Measurements from ENCODE around the gene GTPBP3. TPM values are rescaled to one million over a fixed set of nuclear protein-coding genes. Genes with fewer than 3 reads are reported as not detected.

The GTPBP3 gene
- total RNA-seq, 1 experiment from 2014 or later, result 73.0 TPM

DNA sequence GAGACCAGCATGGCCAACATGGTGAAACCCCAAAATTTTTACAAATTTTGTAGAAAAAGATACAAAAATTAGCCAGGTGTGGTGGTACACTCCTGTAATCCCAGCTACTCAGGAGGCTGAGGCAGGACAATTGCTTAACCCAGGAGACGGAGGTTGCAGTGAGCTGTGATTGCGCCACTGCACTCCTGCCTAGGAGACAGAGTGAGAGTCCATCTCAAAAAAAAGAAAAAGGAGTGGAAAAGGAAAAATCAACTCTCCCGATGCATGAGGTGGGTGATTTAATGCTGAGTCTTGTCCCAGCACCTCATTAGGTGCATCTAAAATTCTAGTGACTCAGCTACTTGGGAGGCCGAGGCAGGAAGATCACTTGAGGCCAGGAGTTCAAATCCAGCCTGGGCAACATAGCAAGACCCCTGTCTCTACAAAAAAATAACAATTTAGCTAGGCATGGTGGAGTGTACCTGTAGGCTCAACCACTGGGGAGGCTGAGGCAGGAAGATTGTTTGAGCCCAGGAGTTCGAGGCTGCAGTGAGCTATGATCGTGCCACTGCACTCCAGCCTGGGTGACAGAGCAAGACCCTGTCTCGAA, 19.8 kb downstream of the GTPBP3 start:
- H3K27me3 ChIP-seq (ENCODE audit: insufficient read depth, low read length), result no peaks in the 10 kb centered on the region
- H3K4me1 ChIP-seq (ENCODE audit: control insufficient read depth in 1 of 2, insufficient read depth in 2 of 2, low read length in 2 of 2), result peaks cover 6 to 10% of the 10 kb centered on the region in 2 experiments; a peak in 3 of 4 replicates
- BruUV-seq (replicated peaks), result no TSS peak
- H3K27ac ChIP-seq (ENCODE audit: low read depth, low read length), result no peak overlapping the region
- H3K36me3 ChIP-seq (ENCODE audit: control insufficient read depth in 1 of 2, insufficient read depth in 2 of 2, low read length in 2 of 2), result no peaks in the 10 kb centered on the region
- CTCF ChIA-PET, result interaction anchor here (1.0 to 1.8 kb wide), 2 partner anchors 9 to 12 kb away, joined by 4 read pairs; no protein-coding TSS in a partner anchor
- ATAC-seq (no peak), DNase-seq (ENCODE audit: low read depth, low spot score) (no peak)
- H3K79me2 ChIP-seq (ENCODE audit: insufficient read depth, low read length), result no peaks in the 10 kb centered on the region
- H4K20me1 ChIP-seq (ENCODE audit: insufficient read depth), result no peaks in the 10 kb centered on the region
- RAD21 ChIA-PET (ENCODE audit: low non-redundant PET in 1 of 2, low total read pairs in 2 of 2, uncharacterized antibody in 2 of 2, unreplicated experiment in 2 of 2), result no interaction called here
- TF ChIP-seq EZH2 (IDR thresholded peaks at IDR 0.05) (no peak), RAD21 (IDR thresholded peaks at IDR 0.05; ENCODE audit: low read depth) (no peak), JUND (IDR thresholded peaks at IDR 0.05) (no peak), ZNF274 (IDR thresholded peaks at IDR 0.05; ENCODE audit: low read depth, low read length) (no peak), EZH2phosphoT487 (IDR thresholded peaks at IDR 0.05; ENCODE audit: borderline replicate concordance) (no peak), FOSL1 (IDR thresholded peaks at IDR 0.05; ENCODE audit: low read depth) (no peak), SP1 (IDR thresholded peaks at IDR 0.05; ENCODE audit: low read depth) (no peak), TCF7L2 (IDR thresholded peaks at IDR 0.05; ENCODE audit: borderline replicate concordance, extremely low read depth, insufficient read depth, insufficient read length) (no peak), CBX3 (IDR thresholded peaks at IDR 0.05; ENCODE audit: low read depth) (no peak), EGR1 (IDR thresholded peaks at IDR 0.05; ENCODE audit: low read depth) (no peak), ZFX (IDR thresholded peaks at IDR 0.05) (no peak), POLR2A (IDR thresholded peaks at IDR 0.05; ENCODE audit: borderline replicate concordance, extremely low read depth, insufficient read depth, insufficient read length) (no peak), SRF (IDR thresholded peaks at IDR 0.05; ENCODE audit: low read depth) (no peak)
- TF ChIP-seq, protein P1, sequence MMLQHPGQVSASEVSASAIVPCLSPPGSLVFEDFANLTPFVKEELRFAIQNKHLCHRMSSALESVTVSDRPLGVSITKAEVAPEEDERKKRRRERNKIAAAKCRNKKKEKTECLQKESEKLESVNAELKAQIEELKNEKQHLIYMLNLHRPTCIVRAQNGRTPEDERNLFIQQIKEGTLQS (IDR thresholded peaks at IDR 0.05), result no peak
- TF ChIP-seq, protein P2, sequence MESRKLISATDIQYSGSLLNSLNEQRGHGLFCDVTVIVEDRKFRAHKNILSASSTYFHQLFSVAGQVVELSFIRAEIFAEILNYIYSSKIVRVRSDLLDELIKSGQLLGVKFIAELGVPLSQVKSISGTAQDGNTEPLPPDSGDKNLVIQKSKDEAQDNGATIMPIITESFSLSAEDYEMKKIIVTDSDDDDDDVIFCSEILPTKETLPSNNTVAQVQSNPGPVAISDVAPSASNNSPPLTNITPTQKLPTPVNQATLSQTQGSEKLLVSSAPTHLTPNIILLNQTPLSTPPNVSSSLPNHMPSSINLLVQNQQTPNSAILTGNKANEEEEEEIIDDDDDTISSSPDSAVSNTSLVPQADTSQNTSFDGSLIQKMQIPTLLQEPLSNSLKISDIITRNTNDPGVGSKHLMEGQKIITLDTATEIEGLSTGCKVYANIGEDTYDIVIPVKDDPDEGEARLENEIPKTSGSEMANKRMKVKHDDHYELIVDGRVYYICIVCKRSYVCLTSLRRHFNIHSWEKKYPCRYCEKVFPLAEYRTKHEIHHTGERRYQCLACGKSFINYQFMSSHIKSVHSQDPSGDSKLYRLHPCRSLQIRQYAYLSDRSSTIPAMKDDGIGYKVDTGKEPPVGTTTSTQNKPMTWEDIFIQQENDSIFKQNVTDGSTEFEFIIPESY (IDR thresholded peaks at IDR 0.05; ENCODE audit: extremely low read depth, insufficient replicate concordance, low read length), result no peak
- TF ChIP-seq, protein P3, sequence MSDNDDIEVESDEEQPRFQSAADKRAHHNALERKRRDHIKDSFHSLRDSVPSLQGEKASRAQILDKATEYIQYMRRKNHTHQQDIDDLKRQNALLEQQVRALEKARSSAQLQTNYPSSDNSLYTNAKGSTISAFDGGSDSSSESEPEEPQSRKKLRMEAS (IDR thresholded peaks at IDR 0.05), result no peak
- TF ChIP-seq, protein P4, sequence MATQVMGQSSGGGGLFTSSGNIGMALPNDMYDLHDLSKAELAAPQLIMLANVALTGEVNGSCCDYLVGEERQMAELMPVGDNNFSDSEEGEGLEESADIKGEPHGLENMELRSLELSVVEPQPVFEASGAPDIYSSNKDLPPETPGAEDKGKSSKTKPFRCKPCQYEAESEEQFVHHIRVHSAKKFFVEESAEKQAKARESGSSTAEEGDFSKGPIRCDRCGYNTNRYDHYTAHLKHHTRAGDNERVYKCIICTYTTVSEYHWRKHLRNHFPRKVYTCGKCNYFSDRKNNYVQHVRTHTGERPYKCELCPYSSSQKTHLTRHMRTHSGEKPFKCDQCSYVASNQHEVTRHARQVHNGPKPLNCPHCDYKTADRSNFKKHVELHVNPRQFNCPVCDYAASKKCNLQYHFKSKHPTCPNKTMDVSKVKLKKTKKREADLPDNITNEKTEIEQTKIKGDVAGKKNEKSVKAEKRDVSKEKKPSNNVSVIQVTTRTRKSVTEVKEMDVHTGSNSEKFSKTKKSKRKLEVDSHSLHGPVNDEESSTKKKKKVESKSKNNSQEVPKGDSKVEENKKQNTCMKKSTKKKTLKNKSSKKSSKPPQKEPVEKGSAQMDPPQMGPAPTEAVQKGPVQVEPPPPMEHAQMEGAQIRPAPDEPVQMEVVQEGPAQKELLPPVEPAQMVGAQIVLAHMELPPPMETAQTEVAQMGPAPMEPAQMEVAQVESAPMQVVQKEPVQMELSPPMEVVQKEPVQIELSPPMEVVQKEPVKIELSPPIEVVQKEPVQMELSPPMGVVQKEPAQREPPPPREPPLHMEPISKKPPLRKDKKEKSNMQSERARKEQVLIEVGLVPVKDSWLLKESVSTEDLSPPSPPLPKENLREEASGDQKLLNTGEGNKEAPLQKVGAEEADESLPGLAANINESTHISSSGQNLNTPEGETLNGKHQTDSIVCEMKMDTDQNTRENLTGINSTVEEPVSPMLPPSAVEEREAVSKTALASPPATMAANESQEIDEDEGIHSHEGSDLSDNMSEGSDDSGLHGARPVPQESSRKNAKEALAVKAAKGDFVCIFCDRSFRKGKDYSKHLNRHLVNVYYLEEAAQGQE (IDR thresholded peaks at IDR 0.05; ENCODE audit: low read depth), result no peak
- H3K9ac ChIP-seq (ENCODE audit: low read length), result no peak overlapping the region
- H3K9me3 ChIP-seq (ENCODE audit: control insufficient read depth in 1 of 2, insufficient read depth in 1 of 2, low read depth in 1 of 2, low read length in 2 of 2), result no peaks in the 10 kb centered on the region
- no peaks in the 10 kb centered on the region for H3K9me2 ChIP-seq (ENCODE audit: insufficient read depth)
- no peak overlapping the region for H3K4me2 ChIP-seq (ENCODE audit: low read length)
- no peak overlapping the region for H3K4me3 ChIP-seq (replicated peaks in 1 of 2; ENCODE audit: low read depth in 1 of 2, low read length in 2 of 2)
- intact Hi-C loops (cut with micrococcal nuclease), result no loop called here
- POLR2A ChIA-PET, result no interaction called here
- no peak overlapping the region for H2AFZ ChIP-seq (ENCODE audit: low read depth, low read length, poor library complexity, severe bottlenecking)
